B cell (primary cell): ENCODE measurements around the gene PNKD.

Source experiments
- CTCF ChIP-seq: fragments of 200-600 bp; IDR thresholded peaks from one replicate; pipeline ENCODE4 v1.8.0; 2022; ENCODE audit warnings: antibody characterized with exemption, mild to moderate bottlenecking
- EZH2 ChIP-seq: IDR thresholded peaks from 2 replicates; pipeline ENCODE4 v1.6.1; 2012; ENCODE audit warnings: borderline replicate concordance, low read depth, mild to moderate bottlenecking, moderate library complexity, low read length; ENCODE audit not compliant: insufficient read depth, poor library complexity, severe bottlenecking

- TF ChIP-seq CTCF = no peak
- TF ChIP-seq EZH2 = no peak
Measured at GRCh38 chr2:218367415-218368149, 97.3 kb downstream of the PNKD start.
